HG03139 (cell line): ENCODE data around the gene ARPC2.
A peak's percentile ranks its signal among the peaks of the same experiment; 100 is the strongest.
"Not testable (repeated sequence)": the region's sequence is repeated elsewhere in the genome, so short reads cannot be mapped to it uniquely, and the experiment has no call there.

Experiments used
- ATAC-seq: cut with Tn5 transposase; IDR thresholded peaks from one replicate; pipeline ENCODE4 v1.9.1; 2021; ENCODE audit not compliant: unreplicated experiment

The ARPC2 gene

GRCh38 chr2:218216674-218217359 lies at the start of gene ARPC2:
ARPC2 (plus strand) TSS chr2:218217189; CDS start chr2:218217471, 282 bp downstream.
- peak; percentile 54 for ATAC-seq

DNA sequence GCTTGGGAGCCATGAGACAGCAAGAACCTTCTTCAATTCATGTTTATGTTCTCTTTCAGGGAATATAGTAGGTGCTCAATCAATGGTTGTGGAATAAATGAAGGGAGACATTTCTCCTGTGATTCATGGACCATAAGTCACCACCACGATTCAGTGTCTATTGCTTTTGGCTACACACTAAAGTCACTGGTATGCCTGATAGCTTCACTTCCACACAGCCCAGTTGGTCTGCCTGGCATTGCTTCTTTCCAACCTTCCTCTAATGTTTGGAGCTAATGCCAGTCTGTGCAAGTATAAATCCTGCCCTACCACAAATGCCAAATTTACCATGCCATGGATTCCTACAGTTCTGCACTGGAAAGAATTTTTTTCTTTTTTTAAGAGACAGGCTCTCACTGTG lies 49.0 kb upstream of the ARPC2 start:
- ATAC-seq, result no peak

- ATAC-seq, result no peak
These were observed 48.1 kb upstream of the ARPC2 start for GRCh38 chr2:218168635-218169462.

DNA sequence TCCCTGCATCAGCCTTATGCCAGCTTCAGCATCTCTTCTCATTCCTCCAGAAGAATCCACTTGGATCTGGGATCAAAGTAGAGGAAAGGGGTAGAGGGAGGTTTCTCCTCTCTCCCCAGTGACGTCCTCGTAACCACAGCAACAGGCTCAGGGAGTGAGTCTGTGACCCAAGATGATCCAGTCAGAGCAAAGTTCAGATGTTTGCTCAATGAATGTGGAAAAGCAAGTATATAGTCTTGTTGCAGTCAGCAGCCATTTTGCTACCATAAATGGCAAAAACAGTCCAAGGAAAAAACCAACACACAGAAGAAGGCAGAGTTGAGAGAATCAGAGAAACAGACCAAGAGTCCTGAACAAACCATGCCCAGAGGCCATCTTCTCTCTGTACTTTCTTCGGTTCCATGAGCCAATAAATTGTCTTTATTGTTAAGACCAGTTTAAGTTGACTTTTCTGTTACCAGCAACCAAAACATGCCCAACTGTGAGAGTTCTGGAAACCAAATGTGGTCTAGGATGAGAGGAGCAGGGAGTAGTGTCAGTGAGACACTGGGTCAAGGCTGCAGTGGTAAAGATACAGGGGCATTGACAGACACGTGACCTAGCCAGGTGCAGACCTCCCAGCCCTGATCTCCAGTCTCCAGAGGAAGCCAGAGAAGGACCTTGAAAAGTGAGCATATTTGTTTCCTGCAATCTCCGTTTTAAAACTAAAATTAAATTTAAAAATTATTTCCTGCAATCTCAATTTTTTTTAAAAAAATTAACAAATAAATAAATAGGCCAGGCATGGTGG lies 47.0 kb upstream of the ARPC2 start:
- no peak for ATAC-seq

DNA sequence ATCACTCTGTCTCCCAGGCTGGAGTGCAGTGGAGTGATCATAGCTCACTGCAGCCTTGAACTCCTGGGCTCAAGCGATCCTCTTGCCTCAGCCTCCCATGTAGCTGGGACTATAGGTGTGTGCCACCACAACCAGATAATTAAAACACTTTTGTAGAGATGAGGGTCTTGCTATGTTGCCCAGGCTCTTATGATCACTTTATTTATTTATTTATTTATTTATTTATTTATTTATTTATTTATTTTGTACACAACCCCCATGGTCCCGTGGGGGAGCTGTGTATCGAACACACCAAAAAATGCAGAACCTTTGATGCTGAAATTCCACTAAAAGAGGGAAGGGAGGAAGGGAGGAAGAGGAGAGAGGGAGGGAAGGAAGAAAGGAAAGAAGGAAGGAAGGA lies 45.2 kb upstream of the ARPC2 start:
- ATAC-seq, result not testable (repeated sequence)

DNA sequence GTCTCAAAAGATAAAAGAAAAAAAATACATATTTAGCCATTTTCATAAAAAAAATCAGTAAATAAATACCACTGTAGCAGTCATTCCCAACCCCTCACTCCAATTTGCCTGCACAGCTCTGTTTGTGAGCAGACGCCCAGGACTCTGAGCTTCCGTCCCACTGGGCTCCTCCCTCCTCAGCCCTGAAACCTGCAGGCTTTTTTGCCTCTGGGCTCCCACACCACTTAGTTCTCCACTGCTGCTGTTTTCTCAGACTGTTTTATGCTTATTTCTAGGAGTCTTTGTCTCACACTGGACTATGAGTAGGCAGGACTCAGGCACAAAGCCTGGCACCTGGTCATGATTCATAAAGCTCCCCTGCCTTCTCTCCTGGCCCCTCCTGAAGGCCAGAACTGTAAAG lies 44.1 kb upstream of the ARPC2 start:
- ATAC-seq, result no peak

- no peak for ATAC-seq
These were observed 37.2 kb upstream of the ARPC2 start for GRCh38 chr2:218179782-218180181.

- ATAC-seq, result no peak
These were observed 36.4 kb upstream of the ARPC2 start for GRCh38 chr2:218180467-218181114.

GRCh38 chr2:218184331-218184730 lies 32.7 kb upstream of the ARPC2 start:
- ATAC-seq, result no peak

- ATAC-seq, result no peak
These were observed 30.6 kb upstream of the ARPC2 start for GRCh38 chr2:218186355-218186766.

GRCh38 chr2:218186876-218187275 lies 30.1 kb upstream of the ARPC2 start:
- no peak for ATAC-seq

- no peak for ATAC-seq
These were observed 29.5 kb upstream of the ARPC2 start for GRCh38 chr2:218187296-218188015.

DNA sequence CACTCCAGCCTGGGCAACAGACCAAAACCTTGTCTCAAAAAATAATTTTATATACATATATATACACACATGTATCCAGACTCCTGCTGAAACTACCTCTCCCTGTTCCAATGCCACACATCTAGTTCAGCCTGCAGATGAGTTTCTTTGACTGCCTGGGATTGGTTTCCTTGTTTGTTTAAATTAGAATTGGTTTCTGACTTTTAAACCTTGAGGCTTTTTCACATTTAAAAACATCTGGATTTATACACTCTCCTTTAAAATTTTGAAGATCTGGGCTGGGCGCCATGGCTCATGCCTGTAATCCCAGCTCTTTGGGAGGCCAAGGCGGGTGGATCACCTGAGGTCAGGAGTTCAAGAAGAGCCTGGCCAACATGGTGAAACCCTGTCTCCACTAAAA lies 28.5 kb upstream of the ARPC2 start:
- ATAC-seq, result no peak

- ATAC-seq, result no peak
These were observed 24.0 kb upstream of the ARPC2 start for GRCh38 chr2:218192902-218193430.

DNA sequence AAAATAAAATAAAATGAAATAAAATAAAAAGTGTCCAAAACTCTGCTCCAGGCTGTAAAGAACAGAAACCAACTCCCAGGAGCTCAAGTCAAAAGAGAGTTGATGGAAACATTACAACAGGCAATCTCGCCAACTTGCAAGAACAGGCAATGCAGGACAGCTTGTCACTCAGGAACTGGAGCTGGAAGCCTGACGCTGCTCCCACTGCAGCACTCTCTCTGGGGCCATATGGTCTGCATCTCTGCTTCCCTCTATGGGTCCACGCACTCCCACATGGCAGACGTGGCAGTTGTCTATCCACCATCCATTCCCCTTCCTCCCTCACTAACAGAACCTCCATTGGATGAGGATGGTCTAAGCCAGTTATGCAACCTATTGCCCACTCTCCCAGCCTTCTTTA lies 23.3 kb upstream of the ARPC2 start:
- ATAC-seq, result no peak

GRCh38 chr2:218194880-218195279 lies 22.1 kb upstream of the ARPC2 start:
- no peak for ATAC-seq

DNA sequence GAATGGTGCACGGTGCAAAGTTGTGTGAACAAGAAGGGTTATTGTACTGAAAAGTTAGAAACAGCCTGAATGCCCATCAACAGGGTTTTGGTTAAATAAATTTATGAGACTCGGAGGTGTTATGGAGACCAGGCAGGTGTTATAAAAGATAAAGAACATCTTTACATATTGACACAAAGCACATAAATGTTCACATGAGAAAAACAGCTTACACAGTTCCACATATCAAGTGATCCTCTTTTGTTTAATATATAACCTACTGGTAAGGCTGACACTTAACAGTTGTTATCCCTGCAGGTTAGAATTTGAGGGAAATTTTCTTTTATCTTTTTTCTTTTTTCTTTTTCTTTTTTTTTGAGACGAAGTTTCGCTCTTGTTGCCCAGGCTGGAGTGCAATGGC lies 20.0 kb upstream of the ARPC2 start:
- no peak for ATAC-seq

- ATAC-seq, result no peak
These were observed 14.7 kb upstream of the ARPC2 start for GRCh38 chr2:218202266-218202665.

GRCh38 chr2:218209078-218209477 lies 7.9 kb upstream of the ARPC2 start:
- no peak for ATAC-seq

DNA sequence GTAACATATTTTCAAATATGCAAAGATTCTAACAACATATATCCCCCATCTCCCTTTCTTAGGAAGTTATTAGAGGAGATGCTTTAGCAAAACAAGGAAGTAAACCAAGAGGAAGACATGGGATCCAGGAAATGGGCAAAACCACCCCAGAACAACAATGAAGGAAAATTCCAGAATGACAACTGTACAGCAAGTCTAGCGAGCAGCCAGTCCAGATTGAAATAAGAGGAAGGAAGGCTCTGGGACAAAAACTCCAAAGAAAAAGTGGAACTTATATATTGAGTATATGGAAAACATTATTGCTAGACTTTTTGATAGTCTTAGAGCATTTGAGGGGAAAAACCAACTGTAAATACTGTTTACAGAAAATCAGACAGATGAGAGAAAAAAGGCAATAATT lies 2.9 kb upstream of the ARPC2 start:
- ATAC-seq, result no peak
